ENCODE results near the gene APBA1.

The APBA1 gene

DNA sequence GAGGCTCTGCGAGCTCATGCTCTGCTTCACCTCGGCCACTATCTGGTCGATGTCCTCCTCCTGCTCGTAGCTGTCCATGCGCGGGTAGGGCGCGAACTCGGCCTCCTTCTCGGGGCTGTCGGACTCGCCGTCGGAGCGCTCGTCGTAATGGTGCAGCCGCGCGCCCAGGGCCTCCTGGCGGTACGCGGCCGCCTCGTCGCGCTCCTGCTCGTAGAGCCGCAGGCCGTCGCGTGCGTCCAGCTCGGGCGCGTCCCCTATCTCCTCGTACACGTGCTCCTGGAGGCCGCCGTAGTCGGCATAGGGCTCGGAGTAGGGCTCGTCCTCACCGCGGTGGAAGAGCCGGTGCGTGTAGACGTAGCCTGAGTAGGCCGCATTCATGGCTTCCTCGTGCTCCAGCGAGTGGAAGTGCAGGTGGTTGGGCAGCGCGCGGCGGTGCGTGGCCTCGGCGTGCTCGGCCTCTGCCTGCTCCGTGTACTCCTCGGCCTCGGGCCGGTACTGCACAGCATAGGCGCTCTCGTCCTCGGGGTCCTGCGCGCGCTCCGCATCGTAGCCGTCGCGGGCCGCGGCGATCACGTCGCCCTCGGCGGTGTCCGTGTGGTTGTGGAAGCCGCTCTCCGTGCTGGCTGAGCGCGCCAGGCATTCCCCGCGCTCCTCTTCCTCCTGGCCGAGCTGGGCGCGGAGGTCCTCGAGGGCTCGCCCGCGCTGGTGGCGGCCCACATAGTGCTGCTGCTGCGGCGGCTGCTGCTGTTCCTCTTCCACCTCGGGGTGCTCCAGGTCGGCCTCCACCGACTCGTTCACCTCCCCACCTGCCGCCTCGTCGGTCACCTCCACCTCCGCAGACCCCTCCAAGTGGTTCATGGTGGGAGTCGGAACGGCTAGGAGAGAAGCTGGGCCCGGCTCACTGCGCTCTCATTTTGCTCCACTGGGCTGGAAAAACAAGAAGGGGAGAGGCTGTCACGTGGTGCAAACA is 155.5 kb downstream of the APBA1 start:
- DNase-seq: no peak

DNA sequence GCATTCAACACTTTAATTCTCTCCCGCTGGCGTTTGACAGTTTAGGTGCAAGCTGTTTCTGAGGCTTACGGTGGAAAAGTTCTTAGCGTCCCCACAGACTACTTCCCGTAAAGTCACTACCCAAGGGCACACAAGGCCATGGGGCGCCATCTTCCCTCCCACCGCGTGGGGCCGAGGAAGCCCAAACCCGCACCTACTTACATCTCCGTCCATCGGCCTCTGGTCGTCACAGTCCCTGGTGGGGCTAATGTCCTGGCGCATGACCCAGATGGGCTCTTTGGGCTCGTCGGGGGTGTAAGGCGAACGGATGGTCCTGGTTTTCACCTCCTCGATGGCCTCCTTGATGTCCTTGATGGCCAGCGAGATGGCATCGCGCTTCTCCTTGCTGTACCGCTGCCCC is 156.4 kb downstream of the APBA1 start:
- no peak for DNase-seq

DNA sequence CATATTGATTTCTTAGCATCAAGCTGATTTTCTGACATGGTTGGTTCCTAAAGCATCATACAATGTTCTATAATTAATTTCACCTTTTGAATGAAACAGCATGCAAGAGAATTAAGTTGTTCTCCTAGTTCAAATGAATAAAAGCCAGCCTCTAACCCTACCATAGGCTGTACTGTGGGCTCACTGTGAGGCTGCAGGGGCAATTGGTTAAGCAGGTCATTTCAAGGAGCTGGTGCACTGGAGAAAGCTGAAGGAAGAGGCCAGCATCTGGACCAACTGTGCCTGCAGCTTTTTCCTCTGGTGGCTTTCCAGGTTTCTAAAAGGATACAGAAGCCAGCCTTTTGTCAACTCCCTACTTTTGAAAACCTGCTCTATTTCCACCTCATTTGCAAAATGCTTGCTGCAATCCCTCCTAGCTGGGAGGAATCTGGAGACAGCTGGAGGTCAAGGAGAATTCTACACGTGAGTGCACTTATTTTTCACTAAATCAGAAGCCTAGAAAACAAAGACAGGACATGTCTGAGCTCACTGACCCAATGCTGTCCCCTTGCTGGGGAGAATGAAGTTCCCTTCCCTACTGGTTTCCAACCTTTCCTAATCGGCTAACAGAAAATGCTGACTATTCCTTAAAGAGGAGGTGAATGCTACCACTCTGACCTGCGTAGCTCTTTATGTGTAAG is 158.9 kb downstream of the APBA1 start:
- no peak for DNase-seq

DNA sequence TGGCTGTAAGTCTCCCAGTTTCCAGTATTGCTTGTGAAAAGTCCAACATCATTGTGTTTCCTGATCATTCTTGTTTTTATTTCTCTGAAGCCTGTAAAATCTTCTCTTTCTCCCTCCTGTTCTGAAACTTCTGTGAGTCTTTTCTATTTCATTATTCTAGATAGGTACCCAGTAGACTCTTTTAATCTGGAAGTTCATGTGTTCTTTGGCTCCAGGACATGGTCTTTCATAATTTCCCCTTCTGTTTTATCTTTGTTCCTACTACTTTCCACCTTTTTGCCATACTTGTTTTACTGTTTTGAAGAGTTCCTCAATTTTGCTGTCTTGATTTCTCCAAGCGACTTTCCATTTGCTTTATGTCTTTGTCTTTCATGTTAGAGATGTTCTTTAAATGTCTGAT is 168.1 kb downstream of the APBA1 start:
- no peak for DNase-seq

DNA sequence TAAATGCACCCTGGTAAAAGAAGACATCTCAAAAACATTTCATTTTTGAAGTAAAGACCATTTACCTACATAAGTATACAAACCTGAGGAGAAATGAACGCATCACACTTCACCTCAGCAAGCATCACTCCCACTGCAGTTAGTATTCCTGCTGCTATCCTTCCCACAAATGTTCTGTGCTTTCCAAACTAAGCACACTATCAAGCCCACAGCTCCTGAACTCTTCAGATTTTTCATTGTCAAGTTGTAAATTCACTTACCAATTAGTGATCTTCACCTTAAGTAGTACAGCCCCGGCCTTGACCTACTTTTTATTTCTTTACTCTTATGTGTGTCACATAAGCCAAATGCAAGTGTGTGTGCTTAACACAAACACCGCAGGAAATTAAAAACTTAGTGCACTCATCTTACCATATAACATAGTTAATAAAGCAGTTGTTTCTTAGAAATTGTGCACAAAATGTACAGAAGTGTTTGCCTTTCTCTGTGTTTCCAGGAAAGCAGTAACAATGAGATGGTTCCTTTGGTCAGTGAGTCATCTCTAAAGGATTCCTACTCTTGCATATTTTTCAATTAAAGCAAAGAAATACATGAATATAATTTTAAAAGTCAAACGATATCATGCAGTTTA is 169.4 kb downstream of the APBA1 start:
- peak; percentile 24 for DNase-seq

DNA sequence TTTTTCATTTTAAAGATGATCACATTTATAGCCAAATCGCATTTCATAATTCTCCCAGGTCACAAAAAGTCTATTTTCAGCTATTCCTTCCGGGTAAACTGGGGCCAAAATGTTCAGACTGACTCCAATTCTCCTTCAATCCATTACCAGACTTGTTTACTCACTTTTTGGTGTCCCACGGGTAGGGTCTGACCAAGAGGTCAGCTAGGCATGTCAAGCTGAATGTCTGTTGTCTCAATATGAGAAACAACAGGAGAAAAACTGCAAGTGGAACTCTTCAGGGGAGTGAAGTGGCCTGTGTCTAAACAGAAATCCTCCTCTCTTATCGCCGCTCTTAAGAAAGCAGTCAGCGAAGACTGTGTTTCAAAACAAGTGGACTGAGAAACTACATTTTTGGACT is 171.3 kb downstream of the APBA1 start:
- DNase-seq: no peak

DNA sequence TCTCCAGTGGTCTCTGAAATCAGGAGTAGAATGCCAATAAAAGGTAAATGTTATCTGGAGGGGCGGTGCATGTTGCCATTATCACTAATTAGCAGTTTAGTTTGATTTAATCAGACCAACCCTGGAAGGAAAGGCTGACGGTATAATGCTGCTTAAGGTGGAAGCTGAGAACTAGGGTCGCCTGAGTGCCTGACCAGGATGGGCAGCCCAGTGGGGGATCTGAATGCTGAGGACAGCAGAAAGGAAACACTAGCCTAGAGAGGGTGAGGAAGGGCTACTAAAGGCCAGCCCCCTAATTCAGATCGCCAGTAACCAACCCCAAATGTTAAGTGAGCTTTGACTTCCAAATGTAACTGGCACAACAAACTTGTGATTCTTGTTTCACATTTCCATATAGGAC is 172.2 kb downstream of the APBA1 start:
- no peak for DNase-seq

DNA sequence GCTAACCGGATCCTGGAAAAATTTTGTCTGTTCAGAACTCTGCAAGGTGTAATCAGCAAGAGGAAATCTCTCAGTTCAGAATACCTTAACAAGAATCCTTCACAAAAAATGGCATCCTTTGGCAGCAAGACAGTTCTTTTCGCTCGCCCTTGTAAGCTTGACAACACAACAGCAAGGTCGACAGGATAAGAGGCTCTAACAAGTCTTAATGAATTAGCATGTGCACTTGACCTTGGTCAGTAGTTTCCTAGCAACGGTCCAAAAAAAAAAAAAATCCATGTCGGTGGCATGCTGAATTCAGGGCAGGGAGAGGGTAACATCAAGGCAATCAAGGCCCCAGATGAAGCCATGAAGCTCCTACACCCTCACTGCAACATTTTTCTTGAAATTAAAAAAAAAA is 172.8 kb downstream of the APBA1 start:
- DNase-seq: no peak

DNA sequence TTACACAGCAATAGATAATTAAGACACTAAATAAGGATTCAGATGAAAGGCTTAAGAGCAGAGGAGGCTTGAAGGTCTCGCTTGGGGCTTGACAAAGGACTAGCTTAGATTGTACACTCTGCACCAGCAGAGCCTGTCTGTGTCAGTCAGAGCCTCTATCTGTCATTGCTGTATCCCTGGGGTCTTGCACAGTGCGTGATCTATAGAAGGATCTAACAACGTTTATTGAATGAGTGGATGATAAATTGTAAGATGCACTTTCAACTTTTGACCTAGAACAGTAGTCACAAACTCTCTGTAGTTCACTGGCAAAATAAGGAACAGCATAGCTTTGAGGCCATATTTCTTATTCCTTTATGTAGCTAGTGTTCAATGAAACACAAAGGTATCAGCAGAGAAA is 173.7 kb downstream of the APBA1 start:
- no peak for DNase-seq

DNA sequence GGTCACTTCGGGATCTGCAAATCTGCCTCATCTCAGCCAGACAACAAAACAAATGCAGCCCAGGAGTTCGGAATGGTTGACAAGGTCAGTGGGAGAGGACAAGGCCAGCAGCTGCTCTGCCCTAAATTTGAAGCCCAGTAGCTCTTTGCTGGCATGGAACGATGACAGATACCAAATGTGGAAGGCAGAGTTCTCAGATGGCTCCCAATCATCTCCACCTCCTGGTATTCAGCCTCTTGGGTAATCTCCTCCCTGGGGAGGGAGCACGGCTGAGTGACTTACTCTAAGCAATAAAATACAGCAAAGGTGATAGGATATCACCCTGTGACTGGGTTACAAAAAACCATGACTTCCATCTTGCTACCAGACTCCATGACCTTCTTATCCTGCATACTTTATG is 174.4 kb downstream of the APBA1 start:
- no peak for DNase-seq

DNA sequence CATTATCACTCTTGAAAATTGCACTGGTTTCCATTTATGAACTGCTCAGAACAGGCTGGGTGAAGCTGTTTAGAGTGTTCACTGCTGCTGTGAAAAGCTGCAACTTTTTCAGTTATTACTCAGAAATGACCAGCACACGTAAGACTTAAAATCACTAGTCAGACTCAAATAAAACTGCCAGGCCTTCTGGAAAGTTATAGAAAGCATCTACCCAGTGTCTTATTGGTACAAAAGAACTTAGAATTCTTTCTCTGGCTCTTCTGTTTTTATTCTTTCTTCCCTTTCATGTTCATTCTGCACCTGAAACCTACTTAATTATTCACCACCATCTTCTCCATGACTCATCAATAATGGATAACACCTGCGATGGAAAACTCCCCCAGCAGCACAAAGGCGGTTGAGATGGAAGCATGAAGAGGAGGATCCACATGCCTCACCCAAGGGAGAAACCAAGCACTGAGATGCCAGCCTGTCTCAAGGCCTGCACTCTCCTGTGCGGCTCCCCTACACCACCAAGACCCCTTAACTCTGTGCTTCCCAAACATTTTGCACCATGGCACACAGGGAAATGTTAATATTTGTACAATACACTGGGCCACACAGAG is 175.2 kb downstream of the APBA1 start:
- no peak for DNase-seq

DNA sequence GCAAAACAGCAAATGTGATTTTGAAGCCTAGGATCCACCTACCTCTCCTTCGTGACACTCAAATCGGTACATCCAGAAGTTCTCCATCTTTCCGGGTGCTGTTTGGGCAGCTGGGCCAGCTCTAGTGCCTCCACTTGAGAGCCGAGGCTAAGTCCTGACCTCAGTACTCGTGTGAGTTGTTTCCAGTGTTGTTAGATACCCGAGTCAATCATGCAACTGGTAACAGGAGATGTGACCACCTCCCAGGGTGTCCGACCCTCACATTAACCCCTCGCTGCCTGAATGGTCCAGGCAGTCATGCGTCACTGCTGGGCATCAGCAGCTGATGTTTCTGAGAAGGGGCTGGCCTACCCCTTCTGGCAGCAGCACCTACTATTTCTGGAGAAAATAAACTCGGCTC is 176.9 kb downstream of the APBA1 start:
- DNase-seq: no peak

DNA sequence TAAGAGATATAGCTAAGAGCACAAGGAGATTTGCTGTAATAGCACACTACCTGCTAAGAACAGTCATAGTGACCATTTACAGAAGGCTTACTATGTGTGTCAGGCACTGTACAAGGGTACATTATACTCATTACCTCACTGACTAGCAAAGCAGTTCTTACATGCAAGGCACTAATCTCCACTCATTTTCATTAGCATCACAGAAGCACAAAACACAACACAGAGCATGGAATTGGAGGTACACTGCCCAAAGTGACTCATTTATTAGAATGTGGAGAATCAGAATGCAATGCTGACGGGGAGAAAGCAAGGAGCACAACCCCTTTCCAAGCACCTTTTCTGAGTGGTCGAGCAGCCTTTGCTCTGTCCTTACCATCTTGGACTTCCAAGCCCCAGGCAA is 177.4 kb downstream of the APBA1 start:
- DNase-seq: no peak

DNA sequence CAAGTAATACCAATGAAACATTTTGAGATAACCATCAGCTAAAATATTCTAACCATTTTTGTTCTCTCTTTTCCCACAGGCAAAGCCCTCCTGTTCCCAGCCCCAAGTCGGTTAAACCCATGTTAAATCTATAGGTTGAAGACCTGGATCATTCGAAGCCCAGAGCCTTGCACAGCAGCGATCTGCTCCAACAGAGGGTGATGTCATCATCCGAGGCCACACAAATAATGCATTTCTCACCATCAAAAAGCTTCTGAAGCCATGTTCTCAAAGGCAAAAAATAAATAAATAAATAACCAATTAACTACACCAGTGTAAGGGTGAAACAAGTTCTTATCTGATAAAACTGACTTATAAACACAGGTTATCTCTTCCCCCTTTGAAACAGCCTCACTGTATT is 178.0 kb downstream of the APBA1 start:
- no peak for DNase-seq

DNA sequence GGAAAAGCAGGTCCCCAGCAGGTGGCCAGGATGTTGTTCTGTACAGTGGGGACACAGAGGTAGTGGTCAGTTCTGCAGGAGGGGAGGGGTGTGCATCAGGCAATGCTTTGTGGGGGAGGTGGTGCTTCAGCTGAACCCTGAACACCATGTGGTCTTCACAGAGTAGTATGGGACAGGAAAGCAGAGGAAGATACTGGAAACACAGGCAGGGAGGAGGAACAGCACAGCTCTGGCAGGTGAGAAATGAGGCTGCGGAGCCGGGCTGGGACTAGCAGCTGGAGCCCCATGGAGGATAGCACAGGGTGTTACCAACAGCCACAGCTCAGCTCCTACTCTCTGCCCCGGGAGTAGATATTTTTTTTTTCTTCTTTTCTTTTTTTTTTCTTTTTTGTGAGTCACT is 185.7 kb downstream of the APBA1 start:
- no peak for DNase-seq

DNA sequence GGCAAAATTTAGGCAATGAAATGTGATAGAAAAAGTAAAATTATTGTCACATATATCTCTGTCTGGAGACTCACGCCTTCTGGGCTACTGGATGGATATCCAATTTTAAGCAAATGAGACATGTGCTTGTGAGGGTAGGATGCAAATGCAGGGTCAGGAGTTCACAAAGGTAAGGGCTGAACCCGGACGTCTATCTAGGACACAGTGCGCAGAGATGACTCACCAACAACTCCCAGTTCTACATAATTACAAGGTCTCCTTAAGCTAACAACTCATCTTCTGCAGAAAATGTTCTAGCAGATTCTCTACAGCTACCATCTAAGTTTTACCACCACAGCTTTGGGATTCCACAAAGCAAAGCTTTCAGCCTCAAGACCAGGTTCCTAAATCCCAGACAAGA is 186.7 kb downstream of the APBA1 start:
- DNase-seq: no peak

DNA sequence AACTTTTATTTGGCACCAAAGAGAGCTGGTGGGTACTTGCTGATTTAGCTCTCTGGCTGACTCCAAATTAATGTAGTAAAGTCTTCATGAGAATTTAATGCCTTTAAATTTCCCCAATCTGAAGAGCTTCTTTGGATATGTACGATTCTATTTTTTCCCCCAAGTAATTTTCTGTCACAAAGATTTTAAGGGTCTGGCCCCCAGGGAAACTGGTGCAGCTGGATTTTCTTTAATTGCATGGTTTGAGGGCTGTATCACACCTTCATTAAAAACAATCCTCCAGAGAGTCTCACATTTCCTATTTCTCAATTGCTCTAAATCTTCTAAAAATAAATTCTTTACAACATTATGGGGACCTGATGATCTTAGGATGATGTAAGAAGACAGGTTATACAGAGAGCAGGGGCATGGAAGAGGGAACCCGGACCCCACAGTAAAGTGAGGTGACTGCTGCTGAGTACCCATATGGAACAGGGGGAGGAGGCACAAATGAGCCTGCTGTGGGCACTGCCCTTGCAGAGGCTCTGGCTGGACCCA is 188.2 kb downstream of the APBA1 start:
- DNase-seq: no peak

DNA sequence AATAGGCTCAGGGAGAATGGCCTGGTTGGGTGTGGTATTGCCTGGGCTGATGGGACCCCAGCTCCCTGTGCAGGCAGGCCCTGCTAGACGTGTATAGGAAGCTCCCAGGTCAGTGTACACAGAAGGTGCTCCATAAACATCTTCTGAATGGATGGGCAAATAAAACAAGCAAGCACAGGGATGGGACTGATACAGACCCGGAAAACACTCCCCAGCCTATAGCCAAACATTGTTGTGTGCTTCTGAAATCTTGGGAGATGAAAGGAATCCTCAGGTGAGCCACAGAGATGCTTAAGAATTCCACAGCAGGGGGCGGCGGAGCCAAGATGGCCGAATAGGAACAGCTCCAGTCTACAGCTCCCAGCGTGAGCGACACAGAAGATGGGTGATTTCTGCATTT is 195.4 kb downstream of the APBA1 start:
- DNase-seq: no peak

DNA sequence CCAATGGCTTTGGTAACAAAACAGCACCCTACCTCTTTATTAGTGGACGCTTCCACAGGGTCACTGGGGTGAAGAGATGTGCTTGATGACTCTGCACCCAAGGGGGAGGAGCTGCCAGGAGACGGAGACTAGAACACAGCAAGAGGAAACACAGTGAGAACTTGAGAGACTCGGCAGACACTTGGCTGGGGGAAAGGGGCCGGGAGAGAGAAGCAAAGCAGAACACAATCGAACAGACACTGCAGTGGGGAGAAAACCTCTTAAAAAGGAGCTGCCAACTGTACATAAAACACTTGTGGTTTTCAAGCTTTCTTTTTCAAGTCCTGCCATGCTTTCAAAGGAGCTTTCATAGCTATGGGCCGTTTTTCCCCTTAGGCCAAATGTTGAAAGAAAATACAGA is 196.2 kb downstream of the APBA1 start:
- no peak for DNase-seq

DNA sequence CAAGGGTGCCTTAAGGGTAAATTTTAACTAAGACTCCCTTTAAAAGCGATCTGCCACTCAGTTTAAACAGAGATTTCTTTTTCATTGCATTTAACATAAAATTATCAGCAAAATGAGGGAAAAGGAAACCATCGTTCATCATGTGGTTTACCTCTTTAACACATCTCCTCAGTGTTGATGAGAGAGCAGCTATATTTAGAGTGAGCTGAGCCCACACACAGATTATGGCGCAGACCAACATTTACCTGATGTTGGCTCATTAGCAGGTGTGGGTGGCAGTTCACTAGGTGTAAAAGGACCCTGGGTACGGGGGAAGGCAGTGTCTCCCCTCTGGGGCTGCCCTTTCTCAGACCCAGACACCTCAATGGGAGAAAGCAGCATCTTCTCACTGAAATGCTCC is 197.3 kb downstream of the APBA1 start:
- DNase-seq: no peak

DNA sequence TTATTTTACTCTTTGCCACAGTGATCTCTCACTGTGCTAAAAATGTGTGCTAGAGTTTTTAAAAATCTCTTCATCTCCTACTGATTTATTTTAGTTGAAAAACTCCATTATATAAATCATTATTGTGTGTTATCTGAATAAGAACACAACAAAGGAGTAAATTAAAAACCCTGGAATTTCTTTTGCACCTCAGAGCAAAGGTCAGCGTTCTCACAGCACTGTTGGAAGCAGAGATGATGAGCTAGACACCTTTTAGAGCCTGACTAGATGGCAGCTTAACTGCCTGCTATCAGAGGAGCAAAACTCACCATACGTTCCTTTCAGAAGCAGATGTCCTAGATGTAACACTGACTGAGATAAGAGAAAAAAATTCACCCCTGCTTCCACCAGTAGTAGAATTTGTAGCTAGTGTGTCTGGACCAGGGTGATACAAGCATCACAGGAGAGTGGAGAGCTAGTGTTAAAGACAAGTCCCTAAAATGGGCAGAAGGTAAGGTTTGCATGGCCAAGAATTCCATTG is 200.0 kb downstream of the APBA1 start:
- DNase-seq: no peak

DNA sequence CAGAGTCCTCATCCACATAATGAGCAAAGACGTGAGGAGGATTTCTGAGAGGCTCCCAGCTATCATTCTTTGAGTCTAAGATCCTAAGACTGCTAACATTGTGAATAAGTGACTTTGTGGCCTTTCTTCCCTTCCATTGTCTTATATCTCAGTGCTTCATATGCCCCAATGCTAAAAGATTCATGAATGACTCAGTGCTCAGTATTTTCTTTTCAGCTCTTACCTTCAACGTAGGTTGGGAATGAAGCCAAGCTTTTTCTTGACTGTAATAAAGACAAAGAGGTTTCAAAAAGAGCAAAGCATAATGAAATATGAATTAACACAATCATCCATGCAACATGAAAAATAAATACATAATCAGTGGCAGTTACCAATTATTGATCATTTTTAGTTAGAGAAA is 200.7 kb downstream of the APBA1 start:
- DNase-seq: no peak

Data from HCEC 1CT (cell line).